H7 (cell line): ENCODE data around the gene PPARG. TPM values are rescaled to one million over a fixed set of nuclear protein-coding genes. Genes with fewer than 3 reads are reported as not detected.
A peak's percentile ranks its signal among the peaks of the same experiment; 100 is the strongest.
"Not testable (repeated sequence)": the region's sequence is repeated elsewhere in the genome, so short reads cannot be mapped to it uniquely, and the experiment has no call there.

Experiments used
- DNase-seq: peaks from one replicate; pipeline ENCODE4 v3.0.0; 2012
- H3K27me3 ChIP-seq: 2 replicates; pipeline ENCODE4 v1.6.0; 2011; ENCODE audit warnings: mild to moderate bottlenecking, low read length; ENCODE audit not compliant: control insufficient read depth, insufficient read depth
- H3K36me3 ChIP-seq: replicated peaks from 2 replicates; pipeline ENCODE4 v1.5.1; 2011; ENCODE audit warnings: low read length; ENCODE audit not compliant: control insufficient read depth, insufficient read depth
- H3K4me3 ChIP-seq: 2 replicates; pipeline ENCODE4 v1.5.1; 2011; ENCODE audit warnings: low read depth, mild to moderate bottlenecking, control low read depth, low read length, moderate library complexity; ENCODE audit not compliant: insufficient read depth
- total RNA-seq: library from RNA; depleted of rRNA; stranded (reverse); fragments of >200 nt; shearing (Covaris generic); gene quantifications from 2 replicates; pipeline ENCODE4 v1.2.3, GENCODE V29; 2014

Gene PPARG
- total RNA-seq, 1 experiment from 2014 or later: 0.62 TPM

DNA sequence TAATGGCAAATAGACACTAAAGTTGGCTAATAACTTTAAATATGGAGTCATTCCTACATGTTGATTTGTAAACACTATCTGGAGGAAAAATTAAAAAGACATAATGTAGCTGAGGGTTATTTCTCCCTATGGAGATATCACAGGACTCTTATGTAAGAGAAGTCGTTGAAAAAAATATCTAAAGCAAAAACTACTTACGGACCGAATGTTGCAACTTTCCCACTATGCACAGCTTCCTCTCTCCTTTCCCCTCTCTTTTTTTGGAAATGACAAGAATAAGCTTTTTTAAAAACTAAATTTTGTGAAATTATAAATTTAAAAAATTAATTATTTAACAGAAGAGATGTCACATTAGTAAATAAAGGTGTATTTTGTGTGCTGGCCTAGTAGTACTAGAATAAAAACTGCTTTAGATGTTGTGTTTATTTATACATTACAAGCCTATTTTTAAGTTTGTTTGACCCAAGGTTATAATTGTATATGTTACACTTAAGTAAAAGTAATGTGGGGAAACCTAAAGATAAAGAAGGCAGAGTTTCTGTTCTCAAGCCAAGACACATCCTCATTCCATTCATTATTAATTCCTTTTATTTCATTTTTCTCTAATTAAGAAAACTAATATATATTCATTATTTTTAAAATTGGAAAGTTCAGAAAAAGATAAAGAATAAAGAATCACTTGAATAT is 20.7 kb upstream of the PPARG start:
- DNase-seq: no peak
- Histone ChIP-seq H3K4me3 (no peak overlapping the region), H3K27me3 (no peaks in the 10 kb centered on the region), H3K36me3 (no peaks in the 10 kb centered on the region)

- no peak for DNase-seq
- no peak overlapping the region for H3K4me3 ChIP-seq
- H3K36me3 ChIP-seq: no peaks in the 10 kb centered on the region
- H3K27me3 ChIP-seq: no peaks in the 10 kb centered on the region; the same call in 1 of the 2 replicates
These were observed 17.9 kb upstream of the PPARG start for GRCh38 chr3:12270976-12271375.

GRCh38 chr3:12273045-12273695 is 15.7 kb upstream of the PPARG start:
- Histone ChIP-seq H3K36me3 (no peaks in the 10 kb centered on the region), H3K27me3 (no peaks in the 10 kb centered on the region; the same call in 1 of the 2 replicates), H3K4me3 (no peak overlapping the region)
- no peak for DNase-seq

GRCh38 chr3:12275974-12276650 is 12.8 kb upstream of the PPARG start:
- no peaks in the 10 kb centered on the region; the same call in 1 of the 2 replicates for H3K27me3 ChIP-seq
- no peak for DNase-seq
- no peak overlapping the region for H3K4me3 ChIP-seq
- H3K36me3 ChIP-seq: no peaks in the 10 kb centered on the region

- H3K36me3 ChIP-seq, H3K27me3 ChIP-seq, DNase-seq, H3K4me3 ChIP-seq: not testable (repeated sequence)
These were observed 12.0 kb upstream of the PPARG start for GRCh38 chr3:12276827-12277226.

DNA sequence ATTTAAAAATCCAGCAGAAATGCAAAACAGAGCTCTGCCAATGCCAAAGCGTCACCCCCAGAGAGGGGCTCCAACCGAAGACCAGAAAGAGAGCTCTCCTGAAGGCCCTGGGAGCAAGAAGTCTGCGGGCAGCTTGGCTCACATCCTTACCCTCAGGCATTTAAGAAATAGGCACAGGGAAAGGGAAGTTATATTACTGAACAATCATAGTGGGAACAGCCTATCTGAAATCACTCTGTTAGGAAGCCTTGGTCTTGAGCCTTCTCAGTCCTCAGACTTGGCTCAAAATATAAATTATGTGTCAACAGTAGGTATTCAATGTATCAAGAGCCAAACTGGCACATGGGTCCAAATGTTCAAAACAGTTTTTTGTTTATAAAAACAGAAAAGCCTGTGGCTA is 10.3 kb upstream of the PPARG start:
- H3K27me3 ChIP-seq: no peaks in the 10 kb centered on the region; the same call in 1 of the 2 replicates
- no peak overlapping the region for H3K4me3 ChIP-seq
- no peaks in the 10 kb centered on the region for H3K36me3 ChIP-seq
- DNase-seq: no peak

- H3K36me3 ChIP-seq: no peaks in the 10 kb centered on the region
- no peaks in the 10 kb centered on the region; the same call in 1 of the 2 replicates for H3K27me3 ChIP-seq
- H3K4me3 ChIP-seq: no peak overlapping the region
- DNase-seq: no peak
These were observed 9.1 kb upstream of the PPARG start for GRCh38 chr3:12279591-12280326.

DNA sequence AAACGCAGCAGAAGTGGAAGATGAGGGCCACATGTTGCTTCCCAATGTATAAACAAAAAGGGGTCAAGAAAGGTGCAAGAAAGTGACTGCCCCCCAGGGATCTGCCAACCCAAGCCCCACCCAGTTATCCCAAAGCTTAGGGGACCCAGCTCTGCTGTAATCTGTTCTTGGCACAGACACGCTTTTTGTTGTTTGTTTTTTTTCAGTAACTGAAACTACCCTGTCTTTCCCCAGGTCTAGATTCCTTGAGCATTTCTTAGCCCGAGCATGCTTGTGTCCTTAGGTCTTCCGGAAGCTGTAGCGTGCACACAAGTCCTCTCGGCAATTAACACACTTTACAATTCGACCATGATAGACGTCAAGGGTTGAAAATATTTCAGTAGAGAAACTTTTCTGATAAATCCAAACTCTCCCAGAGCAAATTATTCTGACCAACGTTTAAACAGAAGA is 8.5 kb upstream of the PPARG start:
- Histone ChIP-seq H3K27me3 (0 out of 2 replicates have a peak, but pooled peaks cover 1% of the 10 kb centered on the region), H3K36me3 (no peaks in the 10 kb centered on the region), H3K4me3 (no peak overlapping the region)
- no peak for DNase-seq

- peaks cover 36% of the 10 kb centered on the region for H3K27me3 ChIP-seq
- H3K36me3 ChIP-seq: no peaks in the 10 kb centered on the region
- DNase-seq: no peak
- H3K4me3 ChIP-seq: no peak overlapping the region
These were observed 4.3 kb upstream of the PPARG start for GRCh38 chr3:12284591-12284990.

DNA sequence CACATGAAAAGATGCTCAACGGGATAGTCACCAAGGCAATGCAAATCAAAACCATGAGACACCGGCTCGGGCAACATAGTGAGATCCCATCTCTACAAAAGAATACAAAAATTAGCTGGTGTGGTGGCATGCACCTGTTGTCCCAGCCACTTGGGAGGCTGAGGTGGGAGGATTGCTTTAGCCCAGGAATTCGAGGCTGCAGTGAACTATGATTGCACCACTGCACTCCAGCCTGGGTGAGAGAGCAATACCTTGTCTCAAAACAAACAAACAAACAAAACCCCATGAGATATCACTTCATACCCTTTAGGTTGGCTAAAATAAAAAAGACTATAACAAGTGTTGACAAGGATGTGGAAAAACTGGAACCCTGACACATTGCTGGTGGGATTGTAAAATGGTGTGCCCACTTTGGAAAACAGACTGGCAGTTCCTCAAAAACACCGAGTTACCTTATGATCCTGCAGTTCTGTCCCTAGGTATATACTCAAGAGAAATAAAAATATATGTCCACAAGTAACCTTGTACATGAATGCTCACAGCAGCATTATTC is 3.8 kb upstream of the PPARG start:
- Histone ChIP-seq H3K36me3 (no peaks in the 10 kb centered on the region), H3K27me3 (peaks cover 41% of the 10 kb centered on the region), H3K4me3 (no peak overlapping the region)
- DNase-seq: no peak

GRCh38 chr3:12285779-12286178 is 3.1 kb upstream of the PPARG start:
- not testable (repeated sequence) for H3K36me3 ChIP-seq, DNase-seq, H3K4me3 ChIP-seq
- H3K27me3 ChIP-seq: peaks cover 48% of the 10 kb centered on the region

DNA sequence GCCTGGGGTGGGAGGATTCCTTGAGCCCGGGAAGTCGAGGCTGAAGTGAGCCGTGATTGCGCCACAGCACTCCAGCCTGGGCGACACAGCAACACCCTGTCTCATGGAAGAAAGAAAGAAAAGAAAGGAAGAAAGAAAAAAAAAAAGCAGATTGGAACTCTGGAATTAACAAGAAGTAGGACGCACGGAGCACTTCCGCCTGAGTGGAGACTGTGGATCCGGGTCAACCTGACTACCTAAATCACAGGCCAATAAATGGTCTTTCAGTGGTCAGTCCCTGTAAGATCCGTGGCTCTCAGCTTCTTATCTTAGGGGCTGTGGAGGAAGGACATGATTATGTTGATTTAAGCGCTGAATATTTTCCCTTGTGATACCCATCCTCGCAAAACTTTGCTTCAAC is 2.4 kb upstream of the PPARG start:
- no peak overlapping the region for H3K4me3 ChIP-seq
- peaks cover 50% of the 10 kb centered on the region for H3K27me3 ChIP-seq
- H3K36me3 ChIP-seq: no peaks in the 10 kb centered on the region
- no peak for DNase-seq

DNA sequence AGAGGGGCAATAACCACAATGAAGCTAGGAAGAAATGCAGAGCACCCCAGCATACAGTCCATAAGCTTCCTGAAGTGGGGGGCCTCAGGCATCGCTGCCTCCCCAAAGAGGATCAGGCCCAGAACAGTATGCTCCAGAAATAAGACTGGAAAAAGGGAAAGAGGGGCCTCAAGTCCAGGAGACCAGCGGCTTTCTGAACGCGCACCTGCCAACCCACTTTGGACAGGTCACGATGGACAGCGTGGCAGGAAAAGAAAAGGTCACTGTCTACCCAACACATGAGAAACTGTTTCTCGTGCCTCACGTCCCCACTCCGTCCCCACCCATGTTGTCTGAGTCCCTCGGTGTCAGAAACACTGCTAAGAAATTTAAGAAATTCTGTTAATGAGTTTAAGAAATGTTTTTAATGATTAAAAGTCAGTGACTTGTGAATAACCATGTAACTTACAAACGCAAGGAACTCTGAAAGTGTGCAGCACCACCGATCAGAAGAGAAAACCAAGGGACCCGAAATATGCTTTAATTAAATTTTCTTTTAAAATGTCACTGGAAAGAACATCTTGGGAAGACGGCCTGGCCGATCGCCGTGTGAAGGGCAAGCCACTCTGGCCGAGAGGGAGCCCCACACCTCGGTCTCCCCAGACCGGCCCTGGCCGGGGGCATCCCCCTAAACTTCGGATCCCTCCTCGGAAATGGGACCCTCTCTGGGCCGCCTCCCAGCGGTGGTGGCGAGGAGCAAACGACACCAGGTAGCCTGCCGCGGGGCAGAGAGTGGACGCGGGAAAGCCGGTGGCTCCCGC is 1.7 kb upstream of the PPARG start:
- DNase-seq: no peak
- H3K4me3 ChIP-seq: peak overlapping the region; percentile 42
- peaks cover 52% of the 10 kb centered on the region for H3K27me3 ChIP-seq
- no peaks in the 10 kb centered on the region for H3K36me3 ChIP-seq
